HEK293 (cell line): Measurements from ENCODE around the gene WAPL.

ENCODE experiments used
- GLIS1 ChIP-seq: fragments of 450-650 bp; formaldehyde crosslinking; IDR thresholded peaks from 2 replicates; pipeline ENCODE4 v1.5.1; 2016; ENCODE audit warnings: missing biosample characterization, missing genetic modification characterization
- KLF16 ChIP-seq: fragments of 450-650 bp; formaldehyde crosslinking; IDR thresholded peaks from 2 replicates; pipeline ENCODE4 v1.5.1; 2017; ENCODE audit warnings: missing biosample characterization, missing genetic modification characterization
- PRDM10 ChIP-seq: fragments of 450-650 bp; formaldehyde crosslinking; IDR thresholded peaks from 2 replicates; pipeline ENCODE4 v1.5.1; 2016; ENCODE audit warnings: missing biosample characterization, missing genetic modification characterization
- SALL2 ChIP-seq: fragments of 450-650 bp; formaldehyde crosslinking; IDR thresholded peaks from 2 replicates; pipeline ENCODE4 v1.5.0; 2017; ENCODE audit warnings: missing biosample characterization, mild to moderate bottlenecking, missing genetic modification characterization, borderline replicate concordance
- SCRT1 ChIP-seq: fragments of 450-650 bp; formaldehyde crosslinking; IDR thresholded peaks from 2 replicates; pipeline ENCODE4 v1.5.1; 2016; ENCODE audit warnings: missing biosample characterization, missing genetic modification characterization, borderline replicate concordance
- SETDB1 ChIP-seq: IDR thresholded peaks from one replicate; pipeline ENCODE4 v1.6.1; 2017; ENCODE audit warnings: mild to moderate bottlenecking, low read length, moderate library complexity, mixed read lengths; ENCODE audit not compliant: insufficient read length
- ZBTB10 ChIP-seq: fragments of 450-650 bp; formaldehyde crosslinking; IDR thresholded peaks from 2 replicates; pipeline ENCODE4 v1.5.1; 2016; ENCODE audit warnings: missing biosample characterization, missing genetic modification characterization
- ZNF121 ChIP-seq: fragments of 450-650 bp; formaldehyde crosslinking; IDR thresholded peaks from 2 replicates; pipeline ENCODE4 v1.5.1; 2016; ENCODE audit warnings: missing biosample characterization, missing genetic modification characterization
- ZNF132 ChIP-seq: fragments of 450-650 bp; formaldehyde crosslinking; IDR thresholded peaks from 2 replicates; pipeline ENCODE4 v1.5.1; 2017; ENCODE audit warnings: missing biosample characterization, missing genetic modification characterization, borderline replicate concordance
- ZNF138 ChIP-seq: fragments of 450-650 bp; formaldehyde crosslinking; IDR thresholded peaks from 2 replicates; pipeline ENCODE4 v1.5.1; 2016; ENCODE audit warnings: missing biosample characterization, missing genetic modification characterization, borderline replicate concordance
- ZNF37A ChIP-seq: fragments of 450-650 bp; IDR thresholded peaks from 2 replicates; pipeline ENCODE4 v1.5.1; 2018; ENCODE audit warnings: missing biosample characterization, missing genetic modification characterization
- ZNF398 ChIP-seq: fragments of 450-650 bp; formaldehyde crosslinking; IDR thresholded peaks from 2 replicates; pipeline ENCODE4 v1.5.1; 2017; ENCODE audit warnings: missing biosample characterization, missing genetic modification characterization
- ZNF433 ChIP-seq: fragments of 450-650 bp; formaldehyde crosslinking; IDR thresholded peaks from 2 replicates; pipeline ENCODE4 v1.5.1; 2016; ENCODE audit warnings: missing biosample characterization, missing genetic modification characterization, low read depth
- ZNF48 ChIP-seq: fragments of 450-650 bp; formaldehyde crosslinking; IDR thresholded peaks from 2 replicates; pipeline ENCODE4 v1.5.1; 2016; ENCODE audit warnings: missing biosample characterization, missing genetic modification characterization
- ZNF488 ChIP-seq: fragments of 450-650 bp; formaldehyde crosslinking; IDR thresholded peaks from 2 replicates; pipeline ENCODE4 v1.5.1; 2016; ENCODE audit warnings: missing biosample characterization, missing genetic modification characterization
- ZNF518A ChIP-seq: fragments of 450-650 bp; formaldehyde crosslinking; conservative IDR thresholded peaks from 2 replicates; pipeline ENCODE4 v1.5.1; 2016; ENCODE audit warnings: low read depth, missing biosample characterization, missing genetic modification characterization
- ZNF558 ChIP-seq: fragments of 450-650 bp; formaldehyde crosslinking; IDR thresholded peaks from 2 replicates; pipeline ENCODE4 v1.5.1; 2016; ENCODE audit warnings: missing biosample characterization, missing genetic modification characterization
- ZNF561 ChIP-seq: fragments of 450-650 bp; IDR thresholded peaks from 2 replicates; pipeline ENCODE4 v1.5.1; 2018; ENCODE audit warnings: missing biosample characterization, missing genetic modification characterization, borderline replicate concordance
- ZNF624 ChIP-seq: fragments of 450-650 bp; formaldehyde crosslinking; IDR thresholded peaks from 2 replicates; pipeline ENCODE4 v1.5.1; 2017; ENCODE audit warnings: missing biosample characterization, missing genetic modification characterization
- ZNF830 ChIP-seq: fragments of 450-650 bp; IDR thresholded peaks from 2 replicates; pipeline ENCODE4 v1.5.0; 2018; ENCODE audit warnings: missing biosample characterization, missing genetic modification characterization, low read depth, mild to moderate bottlenecking, moderate library complexity
- ZSCAN23 ChIP-seq: fragments of 450-650 bp; formaldehyde crosslinking; IDR thresholded peaks from 2 replicates; pipeline ENCODE4 v1.5.1; 2016; ENCODE audit warnings: missing biosample characterization, missing genetic modification characterization
- TF ChIP-seq, protein P1 (sequence below): fragments of 450-650 bp; IDR thresholded peaks from 2 replicates; pipeline ENCODE4 v1.5.1; 2018; ENCODE audit warnings: missing biosample characterization, missing genetic modification characterization

The WAPL gene

DNA sequence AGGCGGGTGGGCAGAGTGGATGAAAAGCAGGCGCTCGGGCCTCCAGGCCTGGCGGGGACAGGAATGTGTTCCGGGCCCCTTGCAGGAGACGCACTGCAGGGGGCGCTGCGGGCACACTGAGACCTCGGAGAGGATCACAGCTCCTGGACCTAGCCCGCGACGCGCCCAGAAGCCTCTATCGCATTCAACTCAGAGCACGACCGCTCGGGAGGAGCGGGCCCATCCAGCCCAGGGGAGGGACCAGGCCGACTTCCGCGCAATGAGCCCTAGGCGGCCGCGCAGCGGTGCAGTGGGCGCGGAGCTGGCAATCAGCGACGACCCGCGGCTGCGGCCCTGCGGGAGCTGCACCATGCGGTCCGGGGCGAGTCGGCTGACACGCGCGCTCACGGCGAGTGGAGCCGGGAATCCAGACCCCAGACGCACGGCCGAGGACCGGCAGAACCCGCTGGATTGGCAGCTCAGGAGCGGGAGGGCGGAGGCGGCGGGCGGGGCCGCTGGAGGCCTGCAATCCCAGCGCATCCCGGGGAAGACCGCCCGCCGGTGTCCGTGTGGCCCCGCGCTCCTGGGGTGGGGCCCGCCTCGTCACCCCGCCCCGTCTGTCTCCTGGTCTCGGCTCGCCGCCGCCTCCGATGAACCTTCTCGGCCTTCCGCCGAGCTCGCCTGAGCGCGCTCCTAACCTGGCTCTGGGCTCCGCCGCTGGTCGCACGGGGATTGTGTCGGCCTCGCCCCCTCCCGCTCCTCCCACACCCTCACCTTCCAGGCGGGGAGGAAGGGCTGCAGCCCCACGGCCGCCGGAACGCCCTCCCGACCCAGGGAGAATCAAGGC, 121.5 kb downstream of the WAPL start (continued):
- TF ChIP-seq ZNF37A: no peak
- no peak for TF ChIP-seq ZNF132 (tag by site-specific recombination)
- TF ChIP-seq ZNF433 (tag by site-specific recombination): no peak
- TF ChIP-seq ZSCAN23 (tag by site-specific recombination): no peak
- TF ChIP-seq, protein P1, sequence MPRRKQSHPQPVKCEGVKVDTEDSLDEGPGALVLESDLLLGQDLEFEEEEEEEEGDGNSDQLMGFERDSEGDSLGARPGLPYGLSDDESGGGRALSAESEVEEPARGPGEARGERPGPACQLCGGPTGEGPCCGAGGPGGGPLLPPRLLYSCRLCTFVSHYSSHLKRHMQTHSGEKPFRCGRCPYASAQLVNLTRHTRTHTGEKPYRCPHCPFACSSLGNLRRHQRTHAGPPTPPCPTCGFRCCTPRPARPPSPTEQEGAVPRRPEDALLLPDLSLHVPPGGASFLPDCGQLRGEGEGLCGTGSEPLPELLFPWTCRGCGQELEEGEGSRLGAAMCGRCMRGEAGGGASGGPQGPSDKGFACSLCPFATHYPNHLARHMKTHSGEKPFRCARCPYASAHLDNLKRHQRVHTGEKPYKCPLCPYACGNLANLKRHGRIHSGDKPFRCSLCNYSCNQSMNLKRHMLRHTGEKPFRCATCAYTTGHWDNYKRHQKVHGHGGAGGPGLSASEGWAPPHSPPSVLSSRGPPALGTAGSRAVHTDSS (tag by site-specific recombination): no peak
- TF ChIP-seq ZNF138 (tag by site-specific recombination): no peak
- no peak for TF ChIP-seq ZNF488 (tag by site-specific recombination)
- peak; percentile 78 for TF ChIP-seq PRDM10 (tag by site-specific recombination)
- TF ChIP-seq ZBTB10 (tag by site-specific recombination): peak; percentile 62; the same call in 1 of the 2 replicates
- no peak for TF ChIP-seq ZNF830
- peak; percentile 59 for TF ChIP-seq ZNF398 (tag by site-specific recombination)
- no peak for TF ChIP-seq SETDB1
- 0 out of 2 replicates have a peak, but pooled peaks have one; percentile 1 for TF ChIP-seq ZNF518A
- TF ChIP-seq KLF16 (tag by site-specific recombination): peak; percentile 67
- peak; percentile 84; the same call in 1 of the 2 replicates for TF ChIP-seq GLIS1
- TF ChIP-seq ZNF121: peak; percentile 100
- TF ChIP-seq SALL2 (tag by site-specific recombination): no peak
- TF ChIP-seq ZNF558 (tag by site-specific recombination): 0 out of 2 replicates have a peak, but pooled peaks have one; percentile 21
- TF ChIP-seq ZNF624 (tag by site-specific recombination): no peak
- TF ChIP-seq ZNF561 (tag by site-specific recombination): peak; percentile 94
- TF ChIP-seq SCRT1 (tag by site-specific recombination): no peak
- no peak for TF ChIP-seq ZNF48 (tag by site-specific recombination)
